ENCODE results near the gene JMY. TPM values are rescaled to one million over a fixed set of nuclear protein-coding genes. Genes with fewer than 3 reads are reported as not detected.

Gene JMY
- total RNA-seq: 5.5 and 16.1 TPM in 2 replicates

DNA sequence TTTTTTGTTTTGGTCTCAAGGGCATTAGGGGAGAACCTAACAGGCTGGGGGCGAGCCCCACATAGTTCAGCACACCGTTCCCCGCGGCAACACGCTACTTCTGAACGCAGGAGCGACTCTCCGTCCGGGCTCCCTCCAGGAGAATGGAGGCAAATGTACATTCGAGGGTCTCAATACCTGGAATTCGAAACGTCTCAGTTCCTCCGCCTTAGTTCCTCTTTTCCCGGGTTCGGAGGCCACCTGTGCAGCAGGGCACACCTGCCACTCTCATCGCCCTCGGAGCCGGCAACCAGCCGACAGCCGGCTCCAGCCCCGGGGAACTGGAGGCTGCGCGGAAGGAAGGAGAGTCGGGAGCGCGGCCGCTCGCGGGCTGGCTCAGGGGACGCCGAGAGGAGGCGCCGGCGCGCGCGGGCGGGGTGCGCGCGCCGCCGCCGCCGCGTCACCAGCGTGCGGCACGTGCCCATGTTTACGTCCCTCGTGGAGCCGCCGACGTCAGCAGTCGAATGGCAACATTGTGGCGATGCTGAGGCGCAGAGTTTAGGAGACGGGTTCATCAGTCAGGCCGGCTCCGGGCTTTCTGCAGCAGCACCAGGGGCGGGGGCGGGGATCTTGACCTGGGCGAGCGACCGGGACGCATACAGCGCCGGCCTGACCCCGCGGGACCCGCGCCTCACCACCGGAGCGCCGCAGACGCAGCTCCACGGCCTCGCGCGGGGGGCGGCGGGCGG is at the start of gene JMY:
Gene JMY (plus strand): TSS at position 498 of the 728 bp plus-strand sequence. CDS start 520 bp downstream, outside the sequence.

Other genes with a start within 250 kb of the JMY start
- gene DMGDH, start 166.5 kb upstream of the JMY start, total RNA-seq: 0.50 TPM in 1 of 2 replicates, not detected in the other
- gene BHMT2, start 166.4 kb upstream of the JMY start, total RNA-seq: 0.16 and 1.3 TPM in 2 replicates
- not detected in 2 replicates for gene BHMT, start 124.3 kb upstream of the JMY start, total RNA-seq

All from bladder microvascular endothelial cell (primary cell).